ENCODE results near the gene THSD7B. TPM values are rescaled to one million over a fixed set of nuclear protein-coding genes. Genes with fewer than 3 reads are reported as not detected.

The THSD7B gene
- total and polyA plus RNA-seq, 2 experiments from 2014 or later: not detected

- no peak for TF ChIP-seq CTCF (IDR thresholded peaks at IDR 0.05; ENCODE audit: low read depth, low read length)
- H3K27me3 ChIP-seq: no peaks in the 10 kb centered on the region
- no peak overlapping the region for H3K4me3 ChIP-seq
- H3K36me3 ChIP-seq: no peaks in the 10 kb centered on the region
- H3K27ac ChIP-seq: no peak overlapping the region
- DNase-seq (ENCODE audit: low read depth in 1 of 2, low spot score in 1 of 2): no peak
- no peaks in the 10 kb centered on the region for H3K4me1 ChIP-seq (ENCODE audit: low read depth)
- H3K9me3 ChIP-seq (ENCODE audit: low read depth): no peaks in the 10 kb centered on the region
Observed at GRCh38 chr2:137175246-137175645, 409.9 kb downstream of the THSD7B start.

GRCh38 chr2:137178951-137179377 lies 413.6 kb downstream of the THSD7B start:
- DNase-seq (ENCODE audit: low read depth in 1 of 2, low spot score in 1 of 2): peak in 1 of 2 donors; percentile 48
- no peaks in the 10 kb centered on the region for H3K36me3 ChIP-seq
- H3K27ac ChIP-seq: no peak overlapping the region

GRCh38 chr2:137179542-137179941 lies 414.2 kb downstream of the THSD7B start:
- Histone ChIP-seq H3K4me1 (ENCODE audit: low read depth) (no peaks in the 10 kb centered on the region), H3K4me3 (no peak overlapping the region), H3K27me3 (no peaks in the 10 kb centered on the region), H3K9me3 (ENCODE audit: low read depth) (no peaks in the 10 kb centered on the region), H3K27ac (no peak overlapping the region), H3K36me3 (no peaks in the 10 kb centered on the region)
- no peak for DNase-seq (ENCODE audit: low read depth in 1 of 2, low spot score in 1 of 2)
- TF ChIP-seq CTCF (IDR thresholded peaks at IDR 0.05; ENCODE audit: low read depth, low read length): no peak

More at GRCh38 chr2:137178951-137179377, 413.6 kb downstream of the THSD7B start:
- no peak overlapping the region for H3K4me3 ChIP-seq
- H3K9me3 ChIP-seq (ENCODE audit: low read depth): no peaks in the 10 kb centered on the region
- TF ChIP-seq CTCF (IDR thresholded peaks at IDR 0.05; ENCODE audit: low read depth, low read length): no peak
- H3K4me1 ChIP-seq (ENCODE audit: low read depth): no peaks in the 10 kb centered on the region
- no peaks in the 10 kb centered on the region for H3K27me3 ChIP-seq

GRCh38 chr2:137180012-137180411 lies 414.7 kb downstream of the THSD7B start:
- H3K4me1 ChIP-seq (ENCODE audit: low read depth): no peaks in the 10 kb centered on the region
- no peaks in the 10 kb centered on the region for H3K36me3 ChIP-seq
- H3K9me3 ChIP-seq (ENCODE audit: low read depth): no peaks in the 10 kb centered on the region
- DNase-seq (ENCODE audit: low read depth in 1 of 2, low spot score in 1 of 2): no peak
- H3K27me3 ChIP-seq: no peaks in the 10 kb centered on the region
- no peak for TF ChIP-seq CTCF (IDR thresholded peaks at IDR 0.05; ENCODE audit: low read depth, low read length)
- no peak overlapping the region for H3K27ac ChIP-seq
- no peak overlapping the region for H3K4me3 ChIP-seq

- no peaks in the 10 kb centered on the region for H3K4me1 ChIP-seq (ENCODE audit: low read depth)
- no peak for DNase-seq (ENCODE audit: low read depth in 1 of 2, low spot score in 1 of 2)
- H3K27me3 ChIP-seq: no peaks in the 10 kb centered on the region
- no peak overlapping the region for H3K27ac ChIP-seq
- H3K9me3 ChIP-seq (ENCODE audit: low read depth): no peaks in the 10 kb centered on the region
- TF ChIP-seq CTCF (IDR thresholded peaks at IDR 0.05; ENCODE audit: low read depth, low read length): no peak
- no peaks in the 10 kb centered on the region for H3K36me3 ChIP-seq
- no peak overlapping the region for H3K4me3 ChIP-seq
Observed at GRCh38 chr2:137181370-137181769, 416.0 kb downstream of the THSD7B start.

- TF ChIP-seq CTCF (IDR thresholded peaks at IDR 0.05; ENCODE audit: low read depth, low read length): no peak
- H3K27ac ChIP-seq: no peak overlapping the region
Observed at GRCh38 chr2:137182071-137182470, 416.7 kb downstream of the THSD7B start.

More at GRCh38 chr2:137182071-137182470, 416.7 kb downstream of the THSD7B start:
- no peaks in the 10 kb centered on the region for H3K4me1 ChIP-seq (ENCODE audit: low read depth)
- no peaks in the 10 kb centered on the region for H3K36me3 ChIP-seq
- no peaks in the 10 kb centered on the region for H3K9me3 ChIP-seq (ENCODE audit: low read depth)
- H3K27me3 ChIP-seq: no peaks in the 10 kb centered on the region
- no peak for DNase-seq (ENCODE audit: low read depth in 1 of 2, low spot score in 1 of 2)
- no peak overlapping the region for H3K4me3 ChIP-seq
